HG03457 (cell line): ENCODE results near the gene ATPAF2.

Source experiments
- ATAC-seq: cut with Tn5 transposase; IDR thresholded peaks from one replicate; pipeline ENCODE4 v1.9.1; 2021; ENCODE audit warnings: moderate number of reproducible peaks; ENCODE audit not compliant: unreplicated experiment

The ATPAF2 gene

DNA sequence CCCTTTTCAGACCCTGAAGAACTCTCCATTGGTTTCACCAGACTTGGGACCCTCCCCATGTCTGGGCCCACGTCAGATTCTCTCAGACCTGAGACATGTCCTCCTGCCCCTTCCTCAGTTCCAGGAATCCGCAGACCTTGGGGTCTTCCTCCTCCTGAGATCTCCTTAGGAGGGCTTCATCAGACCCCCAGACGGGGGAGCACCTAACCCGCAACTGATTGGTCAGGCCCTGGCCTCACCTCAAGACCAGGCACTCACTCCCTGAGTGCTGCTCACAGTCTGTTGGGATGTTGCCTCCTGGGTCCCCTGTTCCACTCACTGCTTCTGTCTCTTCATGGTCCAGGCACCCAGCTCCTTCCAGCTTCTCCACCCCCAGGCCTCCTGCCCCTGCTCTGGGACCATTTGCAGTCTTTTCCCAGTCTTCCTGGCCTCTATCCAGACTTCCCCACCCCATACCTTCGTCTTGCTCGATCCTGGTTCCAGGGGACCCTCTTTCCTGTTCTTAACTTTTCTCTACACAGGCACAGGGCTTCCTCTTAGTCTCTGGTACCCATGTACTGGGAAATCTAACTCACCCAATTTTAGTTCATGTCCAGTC, 1.4 kb upstream of the ATPAF2 start:
- no peak for ATAC-seq

DNA sequence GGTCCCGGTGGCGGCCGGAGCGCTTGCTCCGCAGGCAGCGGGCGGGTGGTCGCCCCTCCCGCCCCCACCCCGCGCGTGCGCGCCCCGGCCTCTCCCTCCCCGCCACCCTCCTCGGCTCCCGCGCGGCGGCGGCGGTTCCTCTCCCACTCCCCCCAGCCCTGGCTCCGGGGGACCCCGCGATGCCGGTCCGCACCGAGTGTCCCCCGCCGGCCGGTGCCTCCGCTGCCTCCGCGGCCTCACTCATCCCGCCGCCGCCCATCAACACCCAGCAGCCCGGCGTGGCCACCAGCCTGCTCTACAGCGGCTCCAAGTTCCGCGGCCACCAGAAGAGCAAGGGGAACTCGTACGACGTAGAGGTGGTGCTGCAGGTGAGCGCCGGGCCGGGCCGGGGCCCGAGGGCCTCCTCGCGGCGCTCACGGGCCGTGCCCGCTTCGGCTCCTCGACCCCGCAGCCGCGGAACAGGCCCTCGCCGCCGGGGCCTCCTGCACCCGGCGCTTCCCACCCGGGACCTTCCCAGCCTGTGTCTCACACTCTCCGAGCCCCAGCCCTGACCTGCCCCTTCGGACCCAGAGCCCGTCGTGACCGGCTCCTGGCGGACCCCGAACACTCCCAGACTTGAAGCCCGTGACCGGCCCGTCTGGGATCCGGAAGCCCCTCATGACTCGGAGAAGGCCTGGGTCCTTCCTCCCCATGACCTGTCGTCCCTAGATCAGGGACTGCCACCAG, 730 bp upstream of the ATPAF2 start:
- ATAC-seq, result peak; percentile 25

DNA sequence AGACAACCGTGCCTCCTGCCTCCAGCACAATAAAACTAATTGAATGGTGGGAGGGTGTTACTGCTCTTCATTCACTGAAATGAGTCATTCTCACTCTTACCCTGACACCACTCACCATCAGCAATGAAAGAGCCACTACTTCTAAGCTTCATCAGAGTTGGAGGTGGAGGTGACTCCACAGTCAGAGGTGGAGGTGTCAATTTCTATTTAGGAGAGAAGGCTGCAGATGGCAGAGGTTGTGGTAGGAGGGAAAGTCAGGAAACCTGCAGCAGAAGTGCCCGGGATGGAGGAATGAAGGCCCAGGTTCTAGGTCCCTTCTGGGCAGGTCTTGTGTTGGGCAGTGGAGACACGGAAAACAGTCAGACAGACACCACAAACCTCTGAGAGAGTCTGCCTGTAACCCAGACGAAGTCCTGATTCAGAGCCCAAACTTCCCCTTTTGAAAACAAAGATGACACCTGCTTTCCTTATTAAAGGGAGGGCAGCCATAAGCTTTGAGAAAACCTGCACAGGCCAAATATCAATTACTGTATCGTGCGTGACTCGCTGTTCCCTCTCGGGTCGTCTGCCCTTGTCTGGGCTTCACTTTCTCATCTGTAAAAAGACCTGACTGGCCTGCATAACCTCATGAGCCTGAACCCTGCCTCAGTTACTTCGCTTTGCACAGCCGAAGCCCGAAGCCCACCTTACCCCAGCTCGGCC, 668 bp downstream of the ATPAF2 start:
- ATAC-seq, result no peak

DNA sequence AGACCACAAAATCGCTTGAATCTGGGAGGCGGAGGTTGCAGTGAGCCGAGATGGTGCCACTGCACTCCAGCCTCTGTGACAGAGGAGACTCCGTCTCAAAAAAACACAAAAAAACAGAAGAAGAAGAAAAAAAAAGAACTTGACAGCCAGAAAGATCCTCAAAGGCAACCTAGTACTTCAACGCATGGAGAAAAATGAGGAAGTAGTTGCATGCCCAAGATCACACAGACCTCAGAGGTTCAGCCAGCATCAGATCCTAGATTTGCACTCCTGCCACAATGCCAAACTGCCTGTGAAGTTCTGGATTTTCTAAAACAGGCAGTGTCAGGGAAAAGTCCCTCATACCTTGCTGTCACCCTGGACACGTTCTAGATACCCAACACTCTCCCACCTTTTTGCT, 1.5 kb downstream of the ATPAF2 start:
- no peak for ATAC-seq

DNA sequence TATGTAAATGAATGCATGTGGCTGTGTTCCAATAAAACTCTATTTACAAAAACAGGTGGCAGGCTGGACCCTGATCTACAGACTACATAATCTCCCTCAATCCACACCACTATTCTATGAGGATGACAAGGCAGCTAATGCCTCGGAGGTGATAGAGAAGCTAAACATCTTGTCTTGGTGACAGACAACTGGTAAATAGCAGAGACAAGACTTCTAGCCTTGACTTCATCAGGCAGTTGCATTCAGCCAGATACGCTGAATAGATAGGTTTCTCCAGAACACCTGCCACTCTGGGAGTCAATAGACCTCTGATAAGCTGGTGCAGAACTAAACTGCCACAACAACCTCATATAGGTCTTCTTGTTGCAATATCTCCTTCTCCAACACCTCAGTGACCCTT, 3.3 kb downstream of the ATPAF2 start:
- ATAC-seq, result no peak

DNA sequence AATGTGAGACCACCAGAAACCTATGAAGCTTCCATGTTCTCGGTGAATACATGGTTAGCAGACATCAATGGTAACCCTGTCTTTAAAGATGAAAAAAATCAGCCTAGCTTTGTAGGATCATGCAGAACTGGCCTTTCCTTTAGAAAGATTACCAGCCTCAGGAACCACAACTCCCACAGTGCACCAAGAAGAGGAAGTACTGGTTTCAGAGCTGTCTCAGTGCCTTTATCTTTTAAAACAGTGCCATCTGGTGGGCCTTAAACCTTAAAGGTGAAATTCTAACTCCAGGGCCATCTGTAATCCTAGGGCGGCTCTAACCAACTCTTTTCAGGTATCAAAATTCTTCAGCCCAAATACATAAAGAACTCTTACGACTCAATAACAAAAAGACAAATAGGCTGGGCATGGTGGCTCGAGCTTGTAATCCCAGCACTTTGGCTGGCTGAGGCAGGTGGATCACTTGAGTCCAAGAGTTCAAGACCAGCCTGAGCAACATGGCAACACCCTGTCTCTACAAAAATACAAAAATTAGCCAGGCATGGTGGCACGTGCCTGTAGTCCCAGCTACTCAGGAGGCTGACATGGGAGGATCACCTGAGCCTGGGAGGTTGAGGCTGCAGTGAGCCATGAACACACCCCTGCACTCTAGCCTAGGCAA, 5.4 kb downstream of the ATPAF2 start:
- peak; percentile 47 for ATAC-seq

DNA sequence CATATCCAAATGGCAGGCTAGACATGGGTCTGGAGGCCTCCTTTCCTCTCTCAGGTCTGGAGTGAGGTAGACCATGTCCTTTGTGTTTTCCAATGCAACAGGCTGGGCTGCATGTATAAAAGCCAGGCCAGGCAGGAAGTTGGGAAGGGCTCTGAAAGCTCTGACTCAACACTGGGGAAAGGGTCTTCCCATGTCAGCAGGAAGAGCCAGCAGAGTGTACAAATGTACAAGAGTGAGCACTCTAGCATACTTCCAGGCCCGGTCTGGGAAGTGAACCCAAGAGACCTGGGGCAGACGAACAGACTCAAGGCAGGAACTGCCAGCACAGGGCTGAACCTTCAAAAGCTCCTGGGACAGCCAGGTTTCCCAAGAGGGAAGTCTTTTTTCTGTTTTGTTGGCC, 7.0 kb downstream of the ATPAF2 start:
- no peak for ATAC-seq

DNA sequence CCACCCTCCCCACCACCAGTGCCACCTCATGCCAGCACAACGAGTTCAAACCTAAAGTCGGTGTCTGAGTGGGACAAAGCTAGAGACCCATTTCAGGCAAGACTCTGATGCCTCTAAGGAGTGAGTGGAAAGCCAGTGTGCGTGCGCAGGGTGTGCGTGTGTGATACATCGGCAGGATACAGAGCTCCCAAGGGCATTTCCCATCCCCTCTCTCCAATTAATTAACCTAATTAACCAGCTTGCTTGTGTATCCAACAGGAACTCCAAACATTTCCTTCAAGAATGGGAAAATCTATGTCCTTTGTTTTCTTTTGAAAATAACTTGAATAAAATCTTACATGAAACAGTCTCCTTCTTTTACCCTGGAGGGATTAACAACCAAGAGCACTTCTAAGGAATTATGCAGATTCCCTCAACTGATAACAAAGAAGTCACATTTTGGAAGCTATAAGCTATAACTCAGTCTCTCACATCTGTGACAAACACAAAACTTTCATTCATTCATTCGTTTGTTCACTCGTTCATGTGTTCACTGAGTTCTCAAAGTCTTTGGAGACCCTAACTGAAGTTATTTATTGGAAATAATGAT, 9.9 kb downstream of the ATPAF2 start:
- ATAC-seq, result no peak

DNA sequence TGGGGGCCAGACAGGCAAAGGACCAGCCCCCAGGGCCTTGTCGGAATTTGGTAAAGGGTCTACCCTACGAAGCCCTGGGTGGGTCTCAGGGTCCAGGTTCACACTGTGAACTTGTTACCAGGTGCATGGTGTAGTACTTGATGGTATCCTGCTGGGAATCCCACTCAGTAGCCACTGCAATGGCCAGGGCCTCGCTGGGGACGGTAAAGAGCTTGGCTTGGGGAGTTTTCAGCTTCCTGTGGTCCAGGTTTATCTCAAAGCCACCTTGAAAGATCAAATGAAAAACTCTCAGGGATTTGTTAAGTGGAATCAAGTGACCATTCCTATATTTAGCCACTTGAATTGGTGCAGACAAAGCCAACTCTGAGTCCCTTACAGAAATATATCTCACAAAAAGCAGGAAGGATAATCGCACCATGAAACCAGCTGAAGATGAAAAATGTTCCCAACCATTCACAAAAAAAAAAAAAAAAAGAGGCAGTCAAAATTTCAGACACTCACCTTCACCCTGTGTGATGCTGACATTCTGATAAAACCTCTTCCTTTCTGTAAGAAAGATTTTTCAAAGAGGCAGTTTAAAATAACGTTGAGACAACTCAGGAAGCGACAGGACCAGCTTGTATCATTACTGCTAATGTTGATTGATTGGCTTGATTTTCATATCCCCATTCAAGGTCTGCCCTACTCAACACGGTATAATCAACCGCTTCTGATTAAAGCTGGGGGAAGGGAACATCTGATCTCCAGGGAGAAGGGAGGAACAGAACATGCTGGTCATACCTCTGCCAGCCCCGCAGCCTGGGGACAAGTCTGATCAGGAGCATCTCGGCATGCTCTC, 10.6 kb downstream of the ATPAF2 start:
- no peak for ATAC-seq

DNA sequence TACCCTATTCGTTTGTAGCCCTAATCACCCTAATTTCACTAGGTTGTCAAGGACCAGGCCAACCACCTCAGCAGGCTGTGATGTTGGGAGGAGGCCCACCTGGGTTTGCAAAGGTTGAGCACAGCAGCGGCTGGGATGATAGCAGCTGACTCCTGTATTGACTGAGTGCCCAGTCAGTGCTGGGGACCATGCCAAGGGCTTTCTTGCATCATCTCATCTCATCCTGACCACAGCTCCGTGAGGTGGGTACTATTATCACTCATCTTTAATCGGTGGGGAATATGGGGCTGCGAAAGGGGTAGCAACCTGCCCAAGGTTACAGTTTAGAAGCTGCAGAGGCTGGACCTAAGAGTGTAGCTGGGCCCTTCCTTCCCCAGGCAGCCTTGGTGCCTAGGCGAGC, 11.7 kb downstream of the ATPAF2 start:
- ATAC-seq, result no peak

DNA sequence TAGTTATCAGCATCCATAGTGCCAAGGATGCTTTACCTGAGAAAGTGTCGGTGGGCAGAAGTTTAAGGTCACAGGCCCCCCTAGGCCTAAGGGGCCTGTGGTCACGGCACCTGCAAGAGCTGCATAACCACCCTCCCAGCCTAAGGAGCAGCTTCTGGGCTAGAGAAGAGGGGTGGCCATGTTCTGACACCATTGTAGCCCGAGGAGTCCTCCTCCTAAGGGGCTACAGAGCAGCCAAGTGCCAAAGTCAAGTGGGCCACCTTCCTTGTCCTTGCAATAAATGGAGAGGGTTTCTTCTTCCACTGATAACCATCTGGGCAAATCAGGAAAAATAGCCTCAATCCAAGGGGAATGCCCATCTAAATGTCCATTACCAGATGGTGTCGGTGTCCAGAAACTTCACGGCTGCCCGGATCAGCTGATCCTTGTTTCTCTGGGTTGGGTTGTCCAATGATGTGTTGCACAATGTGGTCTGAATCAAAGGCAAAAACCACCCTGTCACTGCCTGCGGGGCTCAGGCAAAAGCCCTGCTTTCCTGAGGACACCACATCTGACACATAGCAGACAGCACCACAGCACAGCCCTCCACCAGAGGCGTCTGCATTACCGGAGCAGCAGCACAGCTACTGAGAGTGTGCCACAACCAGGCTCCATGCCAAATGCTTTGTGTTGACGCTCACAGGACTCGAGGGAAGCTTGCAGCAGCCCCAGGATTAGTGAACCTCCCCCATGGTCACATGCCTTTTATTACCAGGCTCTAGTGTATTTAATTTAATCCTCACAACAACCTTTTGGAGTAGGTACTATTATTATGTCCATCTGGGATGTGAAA, 12.8 kb downstream of the ATPAF2 start:
- ATAC-seq, result no peak

DNA sequence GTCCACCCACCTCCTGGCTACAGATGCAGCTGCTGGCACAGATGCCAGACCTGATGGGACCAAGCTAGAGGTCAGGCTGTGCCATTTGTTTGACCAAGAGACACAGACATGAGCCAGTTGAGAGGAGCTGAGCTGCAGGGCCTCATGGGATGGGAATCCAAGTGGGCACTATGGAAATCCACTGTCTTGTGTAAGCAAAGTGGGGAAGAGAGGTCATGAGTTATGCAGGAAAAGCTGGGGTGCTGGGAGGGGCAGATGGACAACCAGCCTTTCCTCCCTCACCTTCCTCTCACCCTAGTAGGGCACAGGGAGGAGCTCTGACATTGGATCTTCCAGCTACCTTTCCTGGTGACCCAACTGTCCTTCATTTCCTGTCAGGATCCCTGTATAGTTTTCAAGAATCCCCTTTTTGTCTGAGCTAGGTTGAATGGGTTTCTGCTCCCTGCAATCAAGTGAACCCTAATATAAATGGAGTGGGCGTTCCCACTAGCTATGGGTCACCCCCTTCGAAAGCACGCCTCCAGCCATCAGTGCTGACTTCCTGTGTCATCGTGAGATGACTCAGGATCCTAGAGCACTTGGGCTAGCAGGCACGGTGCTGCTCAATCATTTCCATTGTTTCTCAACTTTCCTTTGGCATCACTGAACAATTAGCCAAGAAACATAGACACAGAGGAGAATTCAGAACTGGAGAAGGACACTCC, 13.6 kb downstream of the ATPAF2 start:
- no peak for ATAC-seq

DNA sequence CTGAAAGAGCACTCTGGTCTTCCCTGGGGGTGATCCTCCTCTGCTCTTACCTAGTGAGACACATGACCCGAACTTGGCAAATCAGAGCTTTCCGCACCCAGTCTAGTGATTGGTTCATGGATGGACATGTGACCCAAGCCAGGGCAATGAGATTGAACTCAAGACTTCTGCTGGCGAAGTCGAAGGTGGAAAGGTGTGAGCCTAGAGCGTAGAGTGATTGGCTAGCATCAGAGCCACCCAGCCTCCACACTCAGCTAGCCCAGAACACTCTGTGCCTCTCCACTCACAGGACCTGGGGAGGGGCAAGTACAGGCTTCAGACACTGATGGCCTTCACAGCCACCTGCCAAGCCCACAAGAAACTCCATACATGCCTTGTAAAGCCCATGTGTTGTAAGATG, 17.6 kb downstream of the ATPAF2 start:
- no peak for ATAC-seq

DNA sequence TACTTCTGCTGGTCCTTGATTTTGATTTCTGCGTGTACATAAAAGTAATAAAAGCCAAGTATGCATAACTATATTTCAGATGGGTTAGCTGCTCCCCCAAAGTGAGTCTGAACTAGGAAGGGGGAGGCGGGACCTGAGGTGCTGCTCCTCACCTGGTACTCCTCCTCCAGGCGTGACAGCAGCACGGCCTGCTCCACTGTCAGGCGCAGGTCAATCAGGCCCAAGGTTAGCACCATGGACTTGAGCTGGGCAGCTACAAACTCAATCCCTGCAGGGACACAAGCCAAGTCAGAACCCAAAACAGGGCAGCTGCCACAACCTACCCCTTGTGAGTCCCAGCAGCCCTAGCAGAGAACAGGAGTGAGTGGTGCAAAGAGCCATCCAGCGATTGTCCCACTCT, 18.0 kb downstream of the ATPAF2 start:
- no peak for ATAC-seq

DNA sequence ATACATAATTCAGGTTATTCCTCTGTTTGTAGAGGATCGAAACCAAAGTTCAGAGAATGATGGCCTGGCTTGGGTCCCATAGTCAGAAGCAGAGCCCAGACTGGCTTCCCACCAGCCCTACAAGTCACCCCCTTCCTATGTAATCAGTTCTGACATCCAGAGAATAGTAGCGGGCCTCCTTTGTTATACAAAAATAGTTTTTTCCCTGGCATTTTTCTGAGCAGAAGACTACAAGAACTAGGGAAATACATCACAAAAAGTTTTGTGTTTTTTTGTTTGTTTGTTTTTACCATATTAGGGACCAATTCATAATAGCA, 19.2 kb downstream of the ATPAF2 start:
- ATAC-seq, result no peak

DNA sequence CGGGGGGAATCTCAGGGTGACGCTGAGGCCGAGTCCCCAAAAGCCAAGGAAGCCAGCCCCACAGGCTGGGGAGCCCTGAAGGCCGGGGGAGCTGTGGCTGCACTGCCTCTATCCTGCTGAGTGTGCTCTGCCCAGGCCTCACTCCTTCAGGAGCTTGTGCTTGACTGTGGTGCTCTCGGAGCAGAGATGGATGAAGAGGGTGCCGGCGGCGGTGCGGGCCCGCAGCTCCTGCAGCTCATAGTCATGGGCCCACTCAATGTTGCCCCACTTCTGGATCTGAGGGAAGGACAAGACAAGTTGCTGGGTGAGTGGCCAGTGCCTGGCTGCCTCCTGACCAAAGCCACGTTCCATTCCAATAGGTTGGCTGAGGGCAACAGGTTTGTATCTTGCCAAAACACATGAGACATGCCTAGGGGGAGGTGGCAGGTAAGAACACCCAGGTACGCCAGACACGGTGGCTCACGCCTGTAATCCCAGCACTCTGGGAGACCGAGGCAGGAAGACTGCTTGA, 20.5 kb downstream of the ATPAF2 start:
- no peak for ATAC-seq

DNA sequence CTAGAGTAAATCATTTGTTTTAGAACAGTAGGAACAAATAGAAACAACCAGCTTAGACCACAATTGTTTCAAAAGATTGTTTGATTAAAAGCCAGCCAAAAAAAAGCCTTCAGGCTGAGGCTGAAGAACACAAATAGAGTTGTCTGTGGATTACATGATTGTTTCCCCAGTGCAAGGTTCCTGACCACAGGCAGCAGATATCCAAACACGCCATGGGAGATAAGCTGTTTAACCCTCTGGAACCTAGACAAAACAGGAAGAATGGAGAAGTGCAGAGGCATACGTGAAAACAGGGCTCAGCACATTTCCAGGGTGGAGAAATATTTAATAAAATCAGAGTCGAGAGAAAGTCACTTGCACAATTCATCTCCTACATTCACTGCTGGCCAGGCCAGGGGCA, 21.0 kb downstream of the ATPAF2 start:
- ATAC-seq, result no peak

DNA sequence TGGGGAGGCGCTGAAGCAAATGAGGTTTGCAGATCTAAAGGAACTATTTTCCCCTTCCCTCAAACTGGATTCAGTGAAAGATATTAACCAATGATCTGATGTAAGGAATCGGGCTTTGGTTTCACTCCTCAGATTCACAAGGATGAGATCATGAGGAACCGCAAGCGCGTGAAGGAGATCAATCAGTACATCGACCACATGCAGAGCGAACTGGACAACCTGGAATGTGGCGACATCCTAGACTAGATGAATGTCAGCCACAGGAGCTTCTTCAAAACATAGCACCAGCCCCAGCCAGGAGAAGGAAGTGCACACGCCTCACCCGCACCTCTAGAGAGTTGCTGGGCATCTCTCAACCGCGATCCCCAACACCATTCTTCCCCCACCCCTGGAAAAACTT, 22.5 kb downstream of the ATPAF2 start:
- no peak for ATAC-seq

DNA sequence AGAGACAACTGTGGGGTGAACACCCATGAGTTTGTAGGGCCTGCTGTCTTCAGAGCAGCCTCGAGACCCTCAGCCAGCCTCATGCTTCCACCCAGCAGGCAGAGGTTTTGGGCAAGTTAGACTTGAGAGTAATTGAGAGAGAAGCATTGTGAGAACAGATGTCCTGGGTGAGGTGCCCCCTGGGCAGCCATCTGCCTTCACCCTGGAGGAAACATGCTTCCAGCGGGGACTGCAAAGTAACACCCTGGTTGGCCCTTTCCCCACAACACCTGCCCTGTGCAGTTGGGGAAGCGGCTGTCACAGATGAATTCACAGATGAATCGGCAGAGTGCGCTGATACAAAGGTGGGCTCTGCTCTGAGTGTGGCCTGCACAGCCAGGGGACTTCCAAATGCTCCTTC, 23.4 kb downstream of the ATPAF2 start:
- ATAC-seq, result no peak
